GM19351 (cell line): Measurements from ENCODE around the gene CTNNA1.

Experiments used
- ATAC-seq: cut with Tn5 transposase; IDR thresholded peaks from one replicate; pipeline ENCODE4 v1.9.1; 2021; ENCODE audit warnings: mild to moderate bottlenecking, moderate library complexity; ENCODE audit not compliant: unreplicated experiment

The CTNNA1 gene

DNA sequence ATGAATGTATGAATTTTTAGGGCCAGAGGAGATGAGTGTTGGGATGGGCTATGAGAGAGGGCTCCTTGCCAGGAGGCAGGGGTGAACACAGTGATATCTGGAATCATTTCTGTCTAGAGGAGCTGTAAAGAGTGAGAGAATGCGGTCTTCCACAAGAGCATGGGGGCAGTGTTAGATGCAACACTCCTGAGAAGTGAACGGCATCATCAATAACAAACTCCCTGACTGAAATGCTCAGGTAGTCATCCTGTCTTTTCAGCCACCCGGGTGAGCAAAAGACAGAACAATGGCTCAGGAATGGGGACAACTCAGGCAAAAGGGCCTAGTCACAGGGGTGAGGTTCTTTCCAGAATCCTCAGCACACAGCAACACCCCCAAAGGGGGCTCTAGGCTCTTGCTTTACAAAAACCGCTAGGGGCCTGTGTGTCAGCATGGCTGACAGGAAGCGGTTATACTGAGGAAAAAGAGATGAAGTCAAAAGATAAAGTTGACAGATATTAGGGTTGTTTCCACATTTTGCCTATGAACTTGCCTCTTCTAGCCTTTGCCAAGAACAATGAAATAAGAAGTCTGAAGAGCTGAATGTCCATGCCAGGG lies 226.6 kb downstream of the CTNNA1 start:
- ATAC-seq, result no peak

DNA sequence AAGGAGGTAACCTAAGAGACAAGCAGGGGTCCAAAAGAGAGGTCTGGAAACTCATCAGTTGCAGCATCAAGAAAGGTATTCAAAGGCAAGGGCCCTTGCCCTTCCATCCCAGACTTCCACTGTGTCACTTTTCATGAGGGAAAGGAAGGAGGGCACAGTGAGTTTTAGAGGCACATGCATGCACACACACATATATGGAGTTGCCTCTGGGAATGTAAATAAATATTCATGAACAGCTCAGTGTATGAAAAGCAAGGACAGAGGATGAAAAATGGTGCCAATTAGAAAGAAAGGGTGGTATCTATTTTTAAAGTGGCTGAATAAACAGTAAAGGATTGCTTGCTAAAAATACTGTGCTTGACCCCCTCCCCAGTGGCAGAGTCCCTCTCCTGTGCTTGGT lies 227.2 kb downstream of the CTNNA1 start:
- no peak for ATAC-seq

DNA sequence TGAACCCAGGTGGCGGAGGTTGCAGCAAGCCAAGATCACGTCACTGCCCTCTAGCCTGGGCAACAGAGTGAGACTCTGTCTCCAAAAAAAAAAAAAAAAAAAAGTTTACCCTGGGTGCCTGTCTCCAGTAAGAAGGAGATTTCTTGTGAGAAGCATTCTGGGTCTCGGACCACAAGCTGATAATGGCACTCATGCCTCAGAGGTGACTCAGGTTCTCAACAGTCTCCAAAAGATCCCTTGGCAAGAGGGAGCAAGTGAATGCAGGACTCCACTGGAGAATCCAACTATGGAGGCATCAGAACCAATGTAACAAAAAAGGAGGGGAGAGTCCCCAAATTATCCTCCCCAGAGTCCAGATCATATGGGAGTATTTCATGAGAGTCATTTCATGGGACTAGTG lies 227.9 kb downstream of the CTNNA1 start:
- no peak for ATAC-seq

DNA sequence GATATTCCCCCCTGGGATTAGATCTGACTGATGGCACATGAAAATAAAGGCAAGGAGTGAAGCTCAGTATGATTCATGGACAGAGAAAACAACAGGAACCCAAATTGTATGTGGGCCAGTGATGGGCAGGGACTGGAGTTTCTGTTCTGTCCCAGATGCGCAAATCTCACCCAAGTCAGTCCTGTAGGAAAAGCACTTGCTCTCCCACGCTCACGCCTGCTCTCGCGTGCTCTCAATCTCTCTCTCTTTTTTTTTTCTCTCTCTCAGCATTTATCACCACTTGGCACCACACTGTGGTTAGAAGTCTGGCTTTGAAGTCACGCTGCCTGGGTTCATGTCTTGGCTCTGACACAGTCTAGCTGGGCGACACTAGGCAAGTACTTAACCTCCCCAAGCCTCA lies 228.4 kb downstream of the CTNNA1 start:
- ATAC-seq, result no peak

DNA sequence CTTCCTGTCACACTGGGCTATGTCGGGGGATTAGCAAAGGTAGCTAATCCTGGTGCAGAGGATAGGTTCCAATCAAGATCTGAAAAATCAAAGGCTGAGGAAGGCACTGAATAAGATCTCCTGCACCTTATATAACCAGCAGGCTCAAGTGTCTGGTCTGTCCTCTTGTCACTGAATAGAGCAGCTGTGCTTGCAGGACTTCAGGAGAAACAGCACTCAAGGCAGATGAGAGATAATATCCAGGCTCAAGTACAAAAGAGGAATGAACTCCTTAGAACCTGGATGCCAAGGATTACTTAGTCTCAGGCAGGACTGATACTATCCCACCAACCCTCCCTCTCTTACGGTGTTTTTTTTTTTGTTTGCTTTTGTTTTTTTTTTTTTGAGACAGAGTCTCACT lies 230.8 kb downstream of the CTNNA1 start:
- no peak for ATAC-seq
